ENCODE data around the gene MRPS15.

DNA sequence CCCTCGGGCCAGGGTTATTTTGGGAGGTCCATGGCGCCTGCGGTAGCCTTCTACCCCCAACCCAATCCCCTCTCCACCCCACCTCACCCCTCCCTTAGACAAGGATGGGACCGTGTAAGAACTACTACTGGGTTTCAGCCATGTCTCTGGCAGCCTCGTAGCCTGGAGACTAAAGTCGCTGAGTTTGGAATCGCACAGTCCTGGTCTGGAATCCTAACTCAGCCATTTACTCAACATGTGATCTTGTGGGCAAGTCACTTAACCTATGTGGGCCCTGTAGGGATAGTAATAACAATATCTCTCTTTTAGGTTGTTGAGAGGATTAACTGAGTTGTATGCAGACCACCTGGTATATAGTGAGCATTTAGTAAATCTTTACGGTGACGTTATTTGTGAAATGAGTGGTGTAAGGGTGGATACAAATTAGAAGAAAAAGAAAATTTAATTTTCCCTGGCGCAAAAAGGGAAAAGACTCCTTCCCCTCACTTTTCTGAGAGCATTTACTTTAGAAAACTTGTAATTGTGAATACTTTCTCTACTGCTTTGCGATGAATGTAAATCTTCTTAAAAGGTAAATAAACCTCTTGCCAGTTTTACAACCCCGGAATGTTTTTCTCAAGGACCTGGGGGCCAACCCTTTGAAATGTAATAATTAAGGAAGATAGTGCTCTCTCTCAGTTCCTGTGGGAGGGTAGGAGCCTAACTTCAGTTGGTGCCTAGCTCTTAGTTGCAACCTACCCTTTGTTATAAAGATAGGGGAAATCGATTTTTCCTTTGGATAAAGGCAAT, 615 bp upstream of the MRPS15 start:
- no peak for TF ChIP-seq POLR2A (IDR thresholded peaks at IDR 0.05)
- TF ChIP-seq, protein P1, sequence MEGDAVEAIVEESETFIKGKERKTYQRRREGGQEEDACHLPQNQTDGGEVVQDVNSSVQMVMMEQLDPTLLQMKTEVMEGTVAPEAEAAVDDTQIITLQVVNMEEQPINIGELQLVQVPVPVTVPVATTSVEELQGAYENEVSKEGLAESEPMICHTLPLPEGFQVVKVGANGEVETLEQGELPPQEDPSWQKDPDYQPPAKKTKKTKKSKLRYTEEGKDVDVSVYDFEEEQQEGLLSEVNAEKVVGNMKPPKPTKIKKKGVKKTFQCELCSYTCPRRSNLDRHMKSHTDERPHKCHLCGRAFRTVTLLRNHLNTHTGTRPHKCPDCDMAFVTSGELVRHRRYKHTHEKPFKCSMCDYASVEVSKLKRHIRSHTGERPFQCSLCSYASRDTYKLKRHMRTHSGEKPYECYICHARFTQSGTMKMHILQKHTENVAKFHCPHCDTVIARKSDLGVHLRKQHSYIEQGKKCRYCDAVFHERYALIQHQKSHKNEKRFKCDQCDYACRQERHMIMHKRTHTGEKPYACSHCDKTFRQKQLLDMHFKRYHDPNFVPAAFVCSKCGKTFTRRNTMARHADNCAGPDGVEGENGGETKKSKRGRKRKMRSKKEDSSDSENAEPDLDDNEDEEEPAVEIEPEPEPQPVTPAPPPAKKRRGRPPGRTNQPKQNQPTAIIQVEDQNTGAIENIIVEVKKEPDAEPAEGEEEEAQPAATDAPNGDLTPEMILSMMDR (IDR thresholded peaks at IDR 0.05), result no peak
